Transverse colon (tissue), 4 donors: ENCODE data around the gene IL12B. TPM values are rescaled to one million over a fixed set of nuclear protein-coding genes. Genes with fewer than 3 reads are reported as not detected.
"Not testable (repeated sequence)": the region's sequence is repeated elsewhere in the genome, so short reads cannot be mapped to it uniquely, and the experiment has no call there.

Experiments used
- DNase-seq: peaks from one replicate; pipeline ENCODE4 v3.0.0-alpha.2; 2019
- H3K27ac ChIP-seq, 4 donors: fragments of 200-600 bp; sonication (generic); 2 replicates each; pipeline ENCODE4 v1.5.1; 2016 to 2018; ENCODE audit warnings: inconsistent platforms in 4 of 4
- H3K27me3 ChIP-seq: fragments of 200-600 bp; sonication (generic); 2 replicates; pipeline ENCODE4 v1.5.1; 2017; ENCODE audit warnings: inconsistent platforms
- H3K36me3 ChIP-seq, 4 donors: fragments of 200-600 bp; sonication (generic); 2 replicates each; pipeline ENCODE4 v1.5.1; 2017 to 2019; ENCODE audit warnings: inconsistent platforms in 4 of 4
- H3K4me1 ChIP-seq, 4 donors: fragments of 200-600 bp; sonication (generic); 2 replicates each; pipeline ENCODE4 v1.5.1; 2017 to 2020; ENCODE audit warnings: inconsistent platforms in 4 of 4
- H3K4me3 ChIP-seq, 4 donors: fragments of 200-600 bp; sonication (generic); 1 replicate in 1 of 4; 2 replicates in 3 of 4; pipeline versions ENCODE4 v1.5.1 to v1.6.1; 2017 to 2019; ENCODE audit warnings: inconsistent platforms in 4 of 4
- H3K9me3 ChIP-seq, 2 donors: fragments of 200-600 bp; sonication (generic); 2 replicates each; pipeline ENCODE4 v1.5.1; 2017 to 2019; ENCODE audit warnings: inconsistent platforms in 2 of 2
- CTCF ChIP-seq, 5 experiments: fragments of 200-600 bp in 3 of 5; fragments of 450-650 bp in 2 of 5; sonication (generic) in 3 of 5; IDR thresholded peaks; 1 replicate in 2 of 5; 2 replicates in 3 of 5; pipeline ENCODE4 v1.5.1; 2016 to 2017; ENCODE audit warnings: antibody characterized with exemption in 5 of 5, inconsistent platforms in 3 of 5, mild to moderate bottlenecking in 2 of 5, moderate library complexity in 1 of 5
- EP300 ChIP-seq: sonication (generic); formaldehyde crosslinking; IDR thresholded peaks from one replicate; pipeline ENCODE4 v1.6.1; 2017; ENCODE audit warnings: antibody characterized with exemption, low read depth
- POLR2A ChIP-seq: fragments of 450-650 bp; IDR thresholded peaks from one replicate; pipeline ENCODE4 v1.6.1; 2016; ENCODE audit warnings: antibody characterized with exemption, mild to moderate bottlenecking, moderate library complexity
- POLR2AphosphoS5 ChIP-seq, 3 donors: sonication (generic); formaldehyde crosslinking; IDR thresholded peaks; one replicate each; pipeline ENCODE4 v1.6.1; 2016; ENCODE audit warnings: antibody characterized with exemption in 3 of 3
- WGBS, 2 donors: methylation state at CpG; one replicate each; pipeline ENCODE4 v1.1.5; 2018; ENCODE audit warnings: low coverage in 1 of 2; 5-methylcytosine and 5-hydroxymethylcytosine counted together
- in situ Hi-C, 4 donors: fragments of 200-750 bp; cut with MboI; loops; one replicate each; pipeline versions ENCODE4 v1.15.0 to v1.15.1; 2017; ENCODE audit warnings: low sequenced_read_pairs in 3 of 4, low pct_ligation_motif_present in 1 of 4, low pct_unique_long_range_greater_than_20kb in 1 of 4
- intact Hi-C: fragments of 100-400 bp; cut with DNase I; formaldehyde crosslinking; loops from one replicate; pipeline ENCODE4 v1.15.1; 2023; ENCODE audit warnings: low total_unique reads
- small RNA-seq, 4 donors: library from RNA; depleted of rRNA; stranded (forward); fragments of <200 nt; gene quantifications; one replicate each; pipeline ENCODE3, GENCODE V24; 2016
- total RNA-seq, 4 donors: library from RNA; depleted of rRNA; stranded (reverse); fragments of >200 nt; gene quantifications; one replicate each; pipeline ENCODE4 v1.1.0, GENCODE V29; 2016

Gene IL12B
- total RNA-seq, 4 donors from 2014 or later, result not detected

- in situ Hi-C loops, result loop anchor here in 1 of 4 donors (25.0 kb wide), 1 partner anchor 112 kb away; no protein-coding TSS in a partner anchor
- Histone ChIP-seq H3K9me3 (no peaks in the 10 kb centered on the region), H3K27ac (no peak overlapping the region), H3K4me1 (no peaks in the 10 kb centered on the region), H3K4me3 (no peak overlapping the region), H3K36me3 (peaks cover 0 to 57% (median 13%) of the 10 kb centered on the region in 4 donors), H3K27me3 (no peaks in the 10 kb centered on the region)
- no peak for TF ChIP-seq POLR2A
- TF ChIP-seq POLR2AphosphoS5 (IDR thresholded peaks at IDR 0.05), result no peak
- TF ChIP-seq CTCF (IDR thresholded peaks at IDR 0.05), result no peak
- TF ChIP-seq EP300, result no peak
- no peak for DNase-seq
- intact Hi-C loops, result no loop called here
These were observed 55.6 kb downstream of the IL12B start for GRCh38 chr5:159274676-159275075.

- H3K4me1 ChIP-seq, result no peaks in the 10 kb centered on the region
- no peak for TF ChIP-seq POLR2AphosphoS5 (IDR thresholded peaks at IDR 0.05)
- TF ChIP-seq POLR2A, result no peak
- no peak for TF ChIP-seq EP300
- TF ChIP-seq CTCF (IDR thresholded peaks at IDR 0.05), result no peak
- peaks cover 0 to 55% (median 11%) of the 10 kb centered on the region in 4 donors for H3K36me3 ChIP-seq
- no peaks in the 10 kb centered on the region for H3K9me3 ChIP-seq
- no peaks in the 10 kb centered on the region for H3K27me3 ChIP-seq
- intact Hi-C loops, result no loop called here
- no peak overlapping the region for H3K4me3 ChIP-seq
- H3K27ac ChIP-seq, result no peak overlapping the region
- DNase-seq, result no peak
- in situ Hi-C loops, result loop anchor here in 1 of 4 donors (25.0 kb wide), 1 partner anchor 112 kb away; no protein-coding TSS in a partner anchor
These were observed 56.4 kb downstream of the IL12B start for GRCh38 chr5:159273923-159274322.

- TF ChIP-seq CTCF (IDR thresholded peaks at IDR 0.05) (no peak), POLR2A (no peak), POLR2AphosphoS5 (IDR thresholded peaks at IDR 0.05) (no peak), EP300 (no peak)
- Histone ChIP-seq H3K36me3 (peaks cover 0 to 39% (median 0%) of the 10 kb centered on the region in 4 donors), H3K27ac (no peak overlapping the region), H3K9me3 (no peaks in the 10 kb centered on the region), H3K4me3 (no peak overlapping the region), H3K27me3 (no peaks in the 10 kb centered on the region), H3K4me1 (peaks cover 0 to 3% (median 0%) of the 10 kb centered on the region in 4 donors)
- intact Hi-C loops (loop anchor here (10.0 kb wide), 1 partner anchor 115 kb away; no protein-coding TSS in a partner anchor), in situ Hi-C loops (loop anchor here in 2 of 4 donors (10.0 to 25.0 kb wide), 2 partner anchors 107 to 115 kb away; no protein-coding TSS in a partner anchor)
- WGBS, 2 donors, result 65 to 67% methylated on average over 2 of the region's 2 CpGs
- no peak for DNase-seq
These were observed 60.6 kb downstream of the IL12B start for GRCh38 chr5:159269723-159270122.

GRCh38 chr5:159266764-159267163, 63.5 kb downstream of the IL12B start:
- DNase-seq, H3K9me3 ChIP-seq, H3K27ac ChIP-seq, H3K27me3 ChIP-seq, H3K4me3 ChIP-seq: not testable (repeated sequence)
- 96% methylated on average over 2 of the region's 2 CpGs; no CpG with 5 or more reads in 1 of the 2 donors for WGBS, 2 donors
- H3K36me3 ChIP-seq, result peaks cover 0 to 23% (median 0%) of the 10 kb centered on the region in 4 donors
- peaks cover 5 to 22% (median 12%) of the 10 kb centered on the region in 4 donors for H3K4me1 ChIP-seq
- in situ Hi-C loops (loop anchor here in 2 of 4 donors (10.0 to 25.0 kb wide), 2 partner anchors 104 to 112 kb away; no protein-coding TSS in a partner anchor), intact Hi-C loops (loop anchor here (10.0 kb wide), 1 partner anchor 112 kb away; no protein-coding TSS in a partner anchor)

Small RNAs within 50 kb of the gene (small RNA-seq; reads per million reads assigned to genes)
- 0 reads per million in 4 donors for gene RNU4ATAC2P

Other genes starting within 250 kb of the IL12B start
- gene EBF1, start 230.6 kb downstream of the IL12B start, total RNA-seq, result 10 to 100 TPM in 2 of 4 donors, 1 to 10 TPM in 2; 5.3 to 23.6 (median 10.1) TPM
- 10 to 100 TPM; 11.5 to 59.4 (median 29.2) TPM for gene RNF145, start 120.9 kb downstream of the IL12B start, total RNA-seq
- 10 to 100 TPM in 1 of 4 donors, 1 to 10 TPM in 3; 2.2 to 15.2 (median 8.8) TPM for gene UBLCP1, start 67.2 kb downstream of the IL12B start, total RNA-seq